ENCODE results near the gene FRMD1. TPM values are rescaled to one million over a fixed set of nuclear protein-coding genes. Genes with fewer than 3 reads are reported as not detected.

Gene FRMD1
- total RNA-seq, 2 donors from 2014 or later: not detected

- Histone ChIP-seq H3K9ac (ENCODE audit: extremely low read depth, low read length, poor library complexity, severe bottlenecking) (no peak overlapping the region), H3K27ac (ENCODE audit: low read depth, low read length) (peak overlapping the region; percentile 71), H3K36me3 (ENCODE audit: control insufficient read depth, insufficient read depth, low read length) (no peaks in the 10 kb centered on the region), H3K9me3 (ENCODE audit: control insufficient read depth, low read length) (no peaks in the 10 kb centered on the region), H3K4me3 (ENCODE audit: low read length) (no peak overlapping the region), H3K4me1 (ENCODE audit: control insufficient read depth, insufficient read depth, low read length) (no peaks in the 10 kb centered on the region), H3K27me3 (ENCODE audit: control insufficient read depth, insufficient read depth, low read length, poor library complexity, severe bottlenecking) (no peaks in the 10 kb centered on the region)
- peak; percentile 31 for TF ChIP-seq CTCF (conservative IDR thresholded peaks at IDR 0.05)
- H3K36me3 Mint-ChIP-seq (ENCODE audit: low read depth): no peaks in the 10 kb centered on the region
- peaks cover 7% of the 10 kb centered on the region for H3K4me1 Mint-ChIP-seq
- H3K27me3 Mint-ChIP-seq (ENCODE audit: insufficient read depth): peaks cover 15% of the 10 kb centered on the region
- DNase-seq: no peak
- no peak overlapping the region for H3K27ac Mint-ChIP-seq
- H3K9me3 Mint-ChIP-seq: peaks cover 11% of the 10 kb centered on the region
- no peak overlapping the region for H3K4me3 Mint-ChIP-seq
- 69 to 81% methylated on average over 9 to 12 of the region's 12 CpGs for WGBS, 2 experiments (ENCODE audit: insufficient coverage in 1 of 2, insufficient read length in 1 of 2)
Observed at GRCh38 chr6:168032005-168032760, 46.8 kb downstream of the FRMD1 start.

- H3K36me3 Mint-ChIP-seq (ENCODE audit: low read depth): no peaks in the 10 kb centered on the region
- H3K4me1 Mint-ChIP-seq: peaks cover 6% of the 10 kb centered on the region
- H3K4me3 Mint-ChIP-seq: no peak overlapping the region
- DNase-seq: no peak
- Histone ChIP-seq H3K27ac (ENCODE audit: low read depth, low read length) (no peak overlapping the region), H3K4me3 (ENCODE audit: low read length) (no peak overlapping the region), H3K9me3 (ENCODE audit: control insufficient read depth, low read length) (no peaks in the 10 kb centered on the region), H3K27me3 (ENCODE audit: control insufficient read depth, insufficient read depth, low read length, poor library complexity, severe bottlenecking) (no peaks in the 10 kb centered on the region), H3K9ac (ENCODE audit: extremely low read depth, low read length, poor library complexity, severe bottlenecking) (no peak overlapping the region), H3K36me3 (ENCODE audit: control insufficient read depth, insufficient read depth, low read length) (no peaks in the 10 kb centered on the region), H3K4me1 (ENCODE audit: control insufficient read depth, insufficient read depth, low read length) (no peaks in the 10 kb centered on the region)
- H3K27ac Mint-ChIP-seq: no peak overlapping the region
- 95 to 97% methylated on average over 9 to 14 of the region's 14 CpGs for WGBS, 2 experiments (ENCODE audit: insufficient coverage in 1 of 2, insufficient read length in 1 of 2)
- peaks cover 7% of the 10 kb centered on the region for H3K9me3 Mint-ChIP-seq
- H3K27me3 Mint-ChIP-seq (ENCODE audit: insufficient read depth): peaks cover 12% of the 10 kb centered on the region
- TF ChIP-seq CTCF (conservative IDR thresholded peaks at IDR 0.05): no peak
Observed at GRCh38 chr6:168031411-168031971, 47.5 kb downstream of the FRMD1 start.

- peaks cover 1% of the 10 kb centered on the region for H3K4me1 Mint-ChIP-seq
- H3K9me3 ChIP-seq (ENCODE audit: control insufficient read depth, low read length): no peaks in the 10 kb centered on the region
- no peak overlapping the region for H3K27ac Mint-ChIP-seq
- WGBS, 2 experiments (ENCODE audit: insufficient coverage in 1 of 2, insufficient read length in 1 of 2): 83% methylated on average over 2 of the region's 2 CpGs; no CpG with 5 or more reads in 1 of the 2 experiments
- H3K36me3 Mint-ChIP-seq (ENCODE audit: low read depth): no peaks in the 10 kb centered on the region
- peaks cover 7% of the 10 kb centered on the region for H3K27me3 Mint-ChIP-seq (ENCODE audit: insufficient read depth)
- no peak for TF ChIP-seq CTCF (conservative IDR thresholded peaks at IDR 0.05)
- H3K9ac ChIP-seq (ENCODE audit: extremely low read depth, low read length, poor library complexity, severe bottlenecking): no peak overlapping the region
- H3K4me3 Mint-ChIP-seq: no peak overlapping the region
- no peaks in the 10 kb centered on the region for H3K36me3 ChIP-seq (ENCODE audit: control insufficient read depth, insufficient read depth, low read length)
- no peaks in the 10 kb centered on the region for H3K27me3 ChIP-seq (ENCODE audit: control insufficient read depth, insufficient read depth, low read length, poor library complexity, severe bottlenecking)
- H3K27ac ChIP-seq (ENCODE audit: low read depth, low read length): no peak overlapping the region
- H3K4me1 ChIP-seq (ENCODE audit: control insufficient read depth, insufficient read depth, low read length): no peaks in the 10 kb centered on the region
- H3K4me3 ChIP-seq (ENCODE audit: low read length): no peak overlapping the region
- H3K9me3 Mint-ChIP-seq: peaks cover 2% of the 10 kb centered on the region
- DNase-seq: no peak
Observed at GRCh38 chr6:168030908-168031307, 48.1 kb downstream of the FRMD1 start.

All from endodermal cell (in vitro differentiated cells).